Measurements from ENCODE around the gene MTMR10.

MTMR10 gene

GRCh38 chr15:30921781-30922479 lies 69.5 kb downstream of the MTMR10 start:
- DNase-seq (ENCODE audit: low read depth, low spot score), result no peak

- no peak for DNase-seq (ENCODE audit: low read depth, low spot score)
Measured at GRCh38 chr15:30921106-30921505, 70.3 kb downstream of the MTMR10 start.

DNA sequence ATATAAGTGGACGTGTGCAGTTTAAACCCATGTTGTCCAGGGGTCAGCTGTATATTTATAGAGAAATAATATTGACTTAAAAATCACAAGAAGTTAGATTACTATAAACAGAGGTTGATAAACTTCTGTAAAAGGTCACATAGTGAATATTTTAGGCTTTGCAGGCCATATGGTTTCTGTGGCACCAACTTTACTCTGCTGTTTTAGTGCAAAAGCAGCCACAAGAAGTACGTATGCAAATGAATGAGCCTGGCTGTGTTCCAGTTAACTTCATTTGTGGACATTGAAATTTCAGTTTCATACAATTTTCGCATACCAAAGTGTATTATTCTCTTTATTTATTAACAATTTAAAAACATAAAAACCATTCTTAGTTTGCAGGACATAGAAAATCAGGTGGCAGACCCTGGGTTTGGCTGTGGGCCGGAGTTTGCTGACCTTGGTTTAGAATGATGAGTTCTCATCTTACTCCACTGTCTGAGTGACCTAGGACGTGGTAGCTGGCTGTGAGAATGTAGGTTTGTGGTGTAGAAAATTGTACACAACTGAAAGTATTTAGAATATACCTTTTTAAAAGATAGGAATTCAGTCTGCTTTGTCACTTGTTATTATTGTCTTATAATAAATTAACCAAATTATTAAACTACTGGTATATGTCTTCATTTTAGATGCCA lies 71.4 kb downstream of the MTMR10 start:
- DNase-seq (ENCODE audit: low read depth, low spot score), result no peak

GRCh38 chr15:30918366-30918765 lies 73.1 kb downstream of the MTMR10 start:
- no peak for DNase-seq (ENCODE audit: low read depth, low spot score)

- DNase-seq (ENCODE audit: low read depth, low spot score), result no peak
Measured at GRCh38 chr15:30917675-30918074, 73.8 kb downstream of the MTMR10 start.

DNA sequence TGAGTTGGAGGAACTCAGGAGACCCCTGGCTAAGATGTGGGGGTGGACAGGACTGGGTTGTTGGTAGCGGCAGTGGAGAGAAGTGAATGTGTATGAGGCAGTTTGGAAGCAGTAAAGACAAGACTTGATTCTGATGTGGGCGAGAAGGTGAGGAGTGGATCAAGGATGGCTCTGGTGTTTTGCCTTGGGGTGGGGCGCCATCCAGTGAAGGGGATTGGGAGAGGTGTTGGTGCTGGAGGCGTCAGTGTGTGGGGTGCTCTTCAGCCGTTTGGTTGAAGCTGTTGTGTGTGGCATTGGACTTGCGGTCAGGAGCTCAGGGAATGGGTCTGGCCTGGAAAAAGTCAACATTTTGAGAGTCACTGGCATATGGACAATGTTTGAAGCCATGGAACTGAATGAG lies 74.4 kb downstream of the MTMR10 start:
- DNase-seq (ENCODE audit: low read depth, low spot score), result no peak

DNA sequence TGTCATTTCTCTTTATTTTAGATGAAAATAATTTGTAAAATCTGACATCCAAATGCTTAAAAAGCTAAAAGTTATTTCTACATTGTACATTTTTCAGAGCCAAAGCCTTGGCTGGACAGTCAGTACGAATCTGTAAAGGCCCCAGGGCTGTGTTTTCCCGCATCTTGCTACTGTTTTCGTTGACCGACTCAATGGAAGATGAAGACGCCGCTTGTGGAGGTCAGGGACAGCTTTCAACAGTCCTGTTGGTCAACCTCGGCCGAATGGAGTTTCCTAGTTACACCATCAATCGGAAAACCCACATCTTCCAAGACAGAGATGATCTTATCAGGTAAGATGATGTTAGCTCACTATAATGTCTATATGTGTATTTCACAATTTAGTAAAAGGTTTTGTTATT lies 77.7 kb downstream of the MTMR10 start:
- no peak for DNase-seq (ENCODE audit: low read depth, low spot score)

- no peak for DNase-seq (ENCODE audit: low read depth, low spot score)
Measured at GRCh38 chr15:30906366-30906765, 85.1 kb downstream of the MTMR10 start.

- no peak for DNase-seq (ENCODE audit: low read depth, low spot score)
Measured at GRCh38 chr15:30905821-30906220, 85.6 kb downstream of the MTMR10 start.

GRCh38 chr15:30904812-30905211 lies 86.6 kb downstream of the MTMR10 start:
- DNase-seq (ENCODE audit: low read depth, low spot score), result no peak

DNA sequence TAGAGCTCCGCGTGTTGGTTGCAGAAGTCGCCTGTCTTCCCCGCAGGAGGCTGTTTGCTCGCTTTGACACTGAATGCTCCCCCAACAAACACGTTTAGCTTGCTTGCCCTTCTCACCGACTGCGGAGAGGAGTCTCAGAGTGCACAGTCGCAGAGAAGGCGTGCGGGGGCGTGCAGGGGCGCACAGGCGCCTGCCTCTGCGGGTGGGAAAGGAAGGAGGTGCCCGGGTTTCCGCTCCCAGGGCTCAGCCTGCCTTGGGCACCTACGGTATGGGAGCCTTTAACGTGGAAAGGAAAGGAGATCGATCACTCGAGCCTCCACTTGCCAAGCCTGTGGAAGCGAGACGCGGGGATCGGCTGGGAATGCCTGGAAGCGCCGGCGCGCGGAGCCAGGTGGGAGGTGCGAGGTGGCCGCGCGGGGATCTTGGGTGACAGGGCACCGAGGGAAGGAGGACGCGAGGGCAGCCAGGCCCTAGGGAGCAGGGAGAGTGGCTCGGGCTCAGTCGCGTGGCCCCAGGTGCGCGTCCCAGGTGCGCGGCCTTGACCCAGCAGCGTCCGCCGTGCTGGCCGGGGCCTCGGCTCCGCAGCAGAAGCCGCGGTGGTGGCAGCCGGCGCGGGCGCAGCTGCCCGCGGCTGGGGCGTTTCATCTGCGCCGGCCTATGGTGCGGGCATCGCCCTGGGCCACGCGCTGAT lies 87.8 kb downstream of the MTMR10 start, which contains the start of gene FAN1:
Gene FAN1, plus strand, starts transcription at position 419 of the 691 bp plus-strand sequence. CDS start 749 bp downstream, outside the sequence.
- DNase-seq (ENCODE audit: low read depth, low spot score), result no peak

DNA sequence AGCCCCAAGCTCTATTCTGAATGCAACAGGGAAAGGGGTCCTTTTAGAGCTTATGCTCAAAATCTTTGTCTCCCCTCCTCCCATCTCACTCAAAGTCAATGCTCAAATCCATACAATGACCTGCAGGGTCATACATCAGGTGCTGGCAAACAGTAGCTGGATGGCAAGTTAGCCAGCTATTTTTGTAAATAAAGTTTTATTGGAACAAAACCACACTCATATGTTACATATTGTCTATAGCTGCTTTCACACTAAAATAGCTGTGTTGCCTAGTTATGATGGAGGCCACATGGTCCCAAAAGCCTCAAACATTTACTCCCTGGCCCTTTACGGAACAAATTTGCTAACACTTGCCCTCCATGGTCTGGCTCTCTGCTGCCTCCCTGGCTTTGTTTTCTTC lies 89.5 kb downstream of the MTMR10 start:
- no peak for DNase-seq (ENCODE audit: low read depth, low spot score)

GRCh38 chr15:30896211-30896606 lies 95.2 kb downstream of the MTMR10 start:
- no peak for DNase-seq (ENCODE audit: low read depth, low spot score)

- no peak for DNase-seq (ENCODE audit: low read depth, low spot score)
Measured at GRCh38 chr15:30895461-30896210, 95.8 kb downstream of the MTMR10 start.

- DNase-seq (ENCODE audit: low read depth, low spot score), result no peak
Measured at GRCh38 chr15:30889196-30889595, 102.2 kb downstream of the MTMR10 start.
